Gastroesophageal sphincter (tissue), 3 donors: ENCODE measurements around the gene CD276.

Source experiments
- EP300 ChIP-seq: sonication (generic); formaldehyde crosslinking; IDR thresholded peaks from one replicate; pipeline ENCODE4 v1.6.1; 2017; ENCODE audit warnings: antibody characterized with exemption, mild to moderate bottlenecking
- POLR2A ChIP-seq, 2 donors: fragments of 450-650 bp; IDR thresholded peaks; one replicate each; pipeline ENCODE4 v1.6.1; 2017; ENCODE audit warnings: antibody characterized with exemption in 2 of 2, mild to moderate bottlenecking in 2 of 2, moderate library complexity in 1 of 2
- POLR2AphosphoS5 ChIP-seq: sonication (generic); formaldehyde crosslinking; IDR thresholded peaks from one replicate; pipeline ENCODE4 v1.6.1; 2017; ENCODE audit warnings: antibody characterized with exemption
- TF ChIP-seq, protein P1 (sequence below), 4 experiments: fragments of 200-600 bp in 2 of 4; fragments of 450-650 bp in 2 of 4; sonication (generic) in 1 of 4; IDR thresholded peaks; one replicate each; pipeline ENCODE4 v1.5.1; 2017 to 2019; ENCODE audit warnings: antibody characterized with exemption in 4 of 4, mild to moderate bottlenecking in 2 of 4, moderate library complexity in 2 of 4

DNA sequence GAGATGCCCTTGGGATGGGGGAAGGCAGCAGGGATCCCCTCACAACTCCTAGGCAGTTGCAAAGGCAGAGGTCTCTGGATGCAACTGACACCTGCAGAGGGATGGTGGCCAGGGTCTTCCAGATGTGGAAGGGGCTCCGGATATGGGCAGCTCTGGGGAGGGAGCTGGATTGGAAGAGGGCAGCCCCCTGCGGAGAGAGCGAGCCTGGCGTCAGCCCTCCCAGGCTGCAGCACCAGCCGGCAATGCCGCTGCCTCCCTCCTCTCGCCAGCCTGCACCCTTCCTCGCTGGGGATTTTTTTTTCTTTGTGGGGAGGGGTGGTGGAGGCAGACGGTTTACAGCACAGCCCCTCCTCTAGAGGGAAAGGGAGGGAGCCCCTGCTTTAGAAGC, 67.3 kb downstream of the CD276 start:
- TF ChIP-seq, protein P1, sequence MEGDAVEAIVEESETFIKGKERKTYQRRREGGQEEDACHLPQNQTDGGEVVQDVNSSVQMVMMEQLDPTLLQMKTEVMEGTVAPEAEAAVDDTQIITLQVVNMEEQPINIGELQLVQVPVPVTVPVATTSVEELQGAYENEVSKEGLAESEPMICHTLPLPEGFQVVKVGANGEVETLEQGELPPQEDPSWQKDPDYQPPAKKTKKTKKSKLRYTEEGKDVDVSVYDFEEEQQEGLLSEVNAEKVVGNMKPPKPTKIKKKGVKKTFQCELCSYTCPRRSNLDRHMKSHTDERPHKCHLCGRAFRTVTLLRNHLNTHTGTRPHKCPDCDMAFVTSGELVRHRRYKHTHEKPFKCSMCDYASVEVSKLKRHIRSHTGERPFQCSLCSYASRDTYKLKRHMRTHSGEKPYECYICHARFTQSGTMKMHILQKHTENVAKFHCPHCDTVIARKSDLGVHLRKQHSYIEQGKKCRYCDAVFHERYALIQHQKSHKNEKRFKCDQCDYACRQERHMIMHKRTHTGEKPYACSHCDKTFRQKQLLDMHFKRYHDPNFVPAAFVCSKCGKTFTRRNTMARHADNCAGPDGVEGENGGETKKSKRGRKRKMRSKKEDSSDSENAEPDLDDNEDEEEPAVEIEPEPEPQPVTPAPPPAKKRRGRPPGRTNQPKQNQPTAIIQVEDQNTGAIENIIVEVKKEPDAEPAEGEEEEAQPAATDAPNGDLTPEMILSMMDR (IDR thresholded peaks at IDR 0.05): no peak
- TF ChIP-seq POLR2AphosphoS5 (no peak), POLR2A (IDR thresholded peaks at IDR 0.05) (no peak), EP300 (no peak)
